Trophoblast cell (in vitro differentiated cells and primary cell): Measurements from ENCODE around the gene KIRREL3.

Experiments used
- DNase-seq, 2 donors: peaks; one replicate each; pipeline ENCODE4 v3.0.0-alpha.2; 2016
- H2AFZ ChIP-seq: 2 replicates; pipeline ENCODE4 v1.6.1; 2013; ENCODE audit warnings: low read length, moderate library complexity, mild to moderate bottlenecking; ENCODE audit not compliant: insufficient read depth, poor library complexity
- H2AK5ac ChIP-seq: 2 replicates; pipeline ENCODE4 v1.6.1; 2013; ENCODE audit warnings: mild to moderate bottlenecking, low read length
- H2BK120ac ChIP-seq: 2 replicates; pipeline ENCODE4 v1.6.1; 2013; ENCODE audit warnings: low read length, mild to moderate bottlenecking, moderate library complexity; ENCODE audit not compliant: insufficient read depth, poor library complexity
- H2BK12ac ChIP-seq: 2 replicates; pipeline ENCODE4 v1.6.1; 2013; ENCODE audit warnings: mild to moderate bottlenecking, low read length, moderate library complexity
- H2BK5ac ChIP-seq: 2 replicates; pipeline ENCODE4 v1.6.1; 2013; ENCODE audit warnings: low read length, low read depth, moderate library complexity, mild to moderate bottlenecking; ENCODE audit not compliant: poor library complexity
- H3K14ac ChIP-seq: 2 replicates; pipeline ENCODE4 v1.6.1; 2013; ENCODE audit warnings: mild to moderate bottlenecking, low read length
- H3K18ac ChIP-seq: 2 replicates; pipeline ENCODE4 v1.6.1; 2013; ENCODE audit warnings: mild to moderate bottlenecking, low read length
- H3K23ac ChIP-seq: 2 replicates; pipeline ENCODE4 v1.6.1; 2013; ENCODE audit warnings: low read length
- H3K27ac ChIP-seq: 2 replicates; pipeline ENCODE4 v1.5.1; 2013; ENCODE audit warnings: low read depth, mild to moderate bottlenecking, inconsistent platforms, low read length, moderate library complexity
- H3K27me3 ChIP-seq: 2 replicates; pipeline ENCODE4 v1.6.1; 2013; ENCODE audit warnings: inconsistent platforms, mild to moderate bottlenecking, low read length, moderate library complexity; ENCODE audit not compliant: insufficient read depth
- H3K36me3 ChIP-seq, 2 experiments: 1 replicate in 1 of 2; 2 replicates in 1 of 2; pipeline ENCODE4 v1.6.1; 2013; ENCODE audit warnings: low read length in 2 of 2, mild to moderate bottlenecking in 2 of 2, moderate library complexity in 1 of 2; ENCODE audit not compliant: insufficient read depth in 2 of 2, control insufficient read depth in 1 of 2
- H3K4ac ChIP-seq: 2 replicates; pipeline ENCODE4 v1.6.1; 2013; ENCODE audit warnings: low read depth, mild to moderate bottlenecking, low read length, moderate library complexity
- H3K4me1 ChIP-seq, 2 experiments: 1 replicate in 1 of 2; 2 replicates in 1 of 2; pipeline ENCODE4 v1.6.1; 2013; ENCODE audit warnings: low read length in 2 of 2, mild to moderate bottlenecking in 2 of 2, moderate library complexity in 1 of 2; ENCODE audit not compliant: insufficient read depth in 2 of 2, control insufficient read depth in 1 of 2
- H3K4me2 ChIP-seq: 2 replicates; pipeline ENCODE4 v1.6.1; 2013; ENCODE audit warnings: inconsistent platforms, mild to moderate bottlenecking, low read length, moderate library complexity
- H3K4me3 ChIP-seq: 2 replicates; pipeline ENCODE4 v1.5.1; 2013; ENCODE audit warnings: mild to moderate bottlenecking, low read depth, low read length, inconsistent platforms
- H3K79me1 ChIP-seq: one replicate; pipeline ENCODE4 v1.6.1; 2013; ENCODE audit warnings: low read length
- H3K79me2 ChIP-seq: 2 replicates; pipeline ENCODE4 v1.6.1; 2013; ENCODE audit warnings: low read length, mild to moderate bottlenecking; ENCODE audit not compliant: control insufficient read depth, insufficient read depth, poor library complexity
- H3K9ac ChIP-seq: 2 replicates; pipeline ENCODE4 v1.6.1; 2013; ENCODE audit warnings: mild to moderate bottlenecking, low read length
- H3K9me3 ChIP-seq: 2 replicates; pipeline ENCODE4 v1.6.1; 2013; ENCODE audit warnings: low read depth, mild to moderate bottlenecking, control low read depth, inconsistent platforms, low read length; ENCODE audit not compliant: insufficient read depth
- H4K12ac ChIP-seq: 2 replicates; pipeline ENCODE4 v1.6.1; 2013; ENCODE audit warnings: low read depth, mild to moderate bottlenecking, low read length, moderate library complexity
- H4K8ac ChIP-seq: 2 replicates; pipeline ENCODE4 v1.6.1; 2013; ENCODE audit warnings: low read depth, mild to moderate bottlenecking, low read length, moderate library complexity
- H4K91ac ChIP-seq: one replicate; pipeline ENCODE4 v1.6.1; 2013; ENCODE audit warnings: low read depth, mild to moderate bottlenecking, low read length, moderate library complexity
- WGBS: extraction: QIAGEN DNeasy Blood & Tissue Kit; methylation state at CpG from one replicate; pipeline ENCODE4 v1.1.7; 2013; ENCODE audit warnings: missing lambda C conversion rate; ENCODE audit not compliant: insufficient read length, insufficient coverage; ENCODE audit errors: extremely low coverage; 5-methylcytosine and 5-hydroxymethylcytosine counted together

KIRREL3 gene

GRCh38 chr11:126494831-126495230, 505.7 kb downstream of the KIRREL3 start:
- Histone ChIP-seq H2AFZ (no peak overlapping the region), H3K4me1 (no peaks in the 10 kb centered on the region), H3K9me3 (no peaks in the 10 kb centered on the region), H3K36me3 (no peaks in the 10 kb centered on the region), H3K9ac (no peak overlapping the region), H4K91ac (no peak overlapping the region), H3K27ac (no peak overlapping the region), H2BK5ac (no peak overlapping the region), H2BK12ac (no peak overlapping the region), H3K23ac (no peak overlapping the region), H3K79me2 (no peaks in the 10 kb centered on the region), H3K4me2 (no peak overlapping the region), H3K4ac (no peak overlapping the region), H2BK120ac (no peak overlapping the region), H3K4me3 (no peak overlapping the region), H3K79me1 (no peaks in the 10 kb centered on the region), H4K8ac (no peak overlapping the region), H2AK5ac (no peak overlapping the region), H3K27me3 (no peaks in the 10 kb centered on the region), H4K12ac (no peak overlapping the region), H3K18ac (no peak overlapping the region), H3K14ac (no peak overlapping the region)
- WGBS = no CpG with 5 or more reads among the region's 10 CpGs
- DNase-seq = no peak

DNA sequence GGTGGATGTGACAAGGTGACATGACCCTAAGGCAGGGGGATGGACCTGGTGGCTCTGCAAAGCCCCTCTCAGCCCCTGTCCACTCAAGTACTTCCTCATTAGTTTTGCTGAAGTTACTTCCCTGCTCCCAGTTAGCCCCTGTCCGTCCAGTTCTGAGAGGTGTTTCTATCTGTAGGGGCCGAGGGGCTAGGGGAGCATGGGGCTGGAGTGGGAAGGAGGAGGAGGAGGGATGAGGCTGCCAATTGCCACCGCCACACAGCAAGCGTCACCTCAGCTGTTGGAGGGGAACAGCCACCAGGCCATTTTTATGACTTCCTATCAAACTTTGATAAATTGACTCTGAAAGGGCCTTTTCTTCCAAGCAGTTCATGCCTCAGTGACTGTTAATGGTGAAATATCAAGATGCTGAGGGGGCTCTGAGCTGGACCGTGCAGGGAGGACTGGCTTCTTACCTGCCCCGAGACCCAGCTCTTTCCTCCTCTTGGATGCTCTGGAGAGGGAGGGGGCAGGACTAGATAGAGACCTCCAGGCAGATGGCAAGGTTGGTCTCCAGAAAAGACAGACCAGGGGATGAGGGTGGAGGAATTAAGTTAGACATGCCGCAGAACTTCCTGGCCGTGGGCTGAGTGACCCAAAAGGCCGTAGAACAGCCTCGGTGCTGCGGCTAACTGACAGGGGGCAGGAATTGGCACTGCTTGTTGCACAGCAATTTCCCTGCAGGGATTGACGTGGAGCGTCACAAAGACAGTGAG, 508.1 kb downstream of the KIRREL3 start:
- WGBS = no CpG with 5 or more reads among the region's 13 CpGs
- H2BK12ac ChIP-seq = no peak overlapping the region
- H3K36me3 ChIP-seq = no peaks in the 10 kb centered on the region

DNA sequence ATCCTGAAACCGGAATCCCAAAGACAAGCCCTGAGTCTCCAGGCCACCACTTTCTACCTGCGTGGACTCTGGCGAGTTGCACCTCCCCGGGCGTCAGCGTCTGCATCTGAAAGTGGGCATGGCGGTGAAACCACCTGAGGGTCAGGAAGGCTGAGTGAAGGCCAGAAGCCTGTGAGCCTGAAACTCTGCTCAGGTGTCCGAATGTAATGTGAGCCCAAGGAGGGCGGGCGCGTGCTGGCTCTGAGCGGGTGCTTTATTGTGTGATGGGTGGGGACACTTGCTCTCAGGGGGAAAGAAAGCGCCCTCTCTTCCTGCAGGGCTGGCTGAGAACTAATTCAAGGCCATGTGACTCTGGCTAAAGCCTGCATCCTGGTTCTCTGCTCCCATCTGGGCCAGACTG, 509.5 kb downstream of the KIRREL3 start:
- Histone ChIP-seq H3K4ac (no peak overlapping the region), H3K27ac (no peak overlapping the region), H2AK5ac (no peak overlapping the region), H3K14ac (no peak overlapping the region), H3K79me2 (no peaks in the 10 kb centered on the region), H3K27me3 (no peaks in the 10 kb centered on the region), H2AFZ (no peak overlapping the region), H3K36me3 (no peaks in the 10 kb centered on the region), H4K91ac (no peak overlapping the region), H3K18ac (no peak overlapping the region), H2BK120ac (no peak overlapping the region), H2BK5ac (no peak overlapping the region), H2BK12ac (no peak overlapping the region), H4K8ac (no peak overlapping the region), H3K4me1 (no peaks in the 10 kb centered on the region), H3K23ac (no peak overlapping the region), H3K4me3 (no peak overlapping the region), H3K4me2 (no peak overlapping the region), H3K9ac (no peak overlapping the region), H3K9me3 (no peaks in the 10 kb centered on the region), H3K79me1 (no peaks in the 10 kb centered on the region), H4K12ac (no peak overlapping the region)
- WGBS = no CpG with 5 or more reads among the region's 13 CpGs
- DNase-seq = no peak

More for the DNA sequence above, 508.1 kb downstream of the KIRREL3 start:
- Histone ChIP-seq H4K8ac (no peak overlapping the region), H3K27ac (no peak overlapping the region), H3K4ac (no peak overlapping the region), H3K27me3 (no peaks in the 10 kb centered on the region), H3K9me3 (no peaks in the 10 kb centered on the region), H3K18ac (no peak overlapping the region), H3K14ac (no peak overlapping the region), H2AFZ (no peak overlapping the region), H4K91ac (no peak overlapping the region), H3K79me2 (no peaks in the 10 kb centered on the region), H4K12ac (no peak overlapping the region), H2BK120ac (no peak overlapping the region), H3K23ac (no peak overlapping the region), H3K79me1 (no peaks in the 10 kb centered on the region), H3K4me3 (no peak overlapping the region), H3K4me2 (no peak overlapping the region), H2AK5ac (no peak overlapping the region), H2BK5ac (no peak overlapping the region), H3K9ac (no peak overlapping the region), H3K4me1 (no peaks in the 10 kb centered on the region)
- DNase-seq = no peak

GRCh38 chr11:126489836-126490660, 510.5 kb downstream of the KIRREL3 start:
- H3K36me3 ChIP-seq = no peaks in the 10 kb centered on the region
- no peak overlapping the region for H3K27ac ChIP-seq
- H3K4me2 ChIP-seq = no peak overlapping the region
- H3K4me3 ChIP-seq = no peak overlapping the region
- H3K9ac ChIP-seq = no peak overlapping the region
- no peaks in the 10 kb centered on the region for H3K27me3 ChIP-seq
- H2BK120ac ChIP-seq = no peak overlapping the region
- H3K9me3 ChIP-seq = no peaks in the 10 kb centered on the region
- H3K14ac ChIP-seq = no peak overlapping the region
- H2BK12ac ChIP-seq = no peak overlapping the region
- no peak overlapping the region for H2BK5ac ChIP-seq
- H3K79me1 ChIP-seq = no peaks in the 10 kb centered on the region
- H3K4me1 ChIP-seq = no peaks in the 10 kb centered on the region
- no peak overlapping the region for H3K4ac ChIP-seq
- no CpG with 5 or more reads among the region's 21 CpGs for WGBS
- no peak for DNase-seq
- H2AK5ac ChIP-seq = no peak overlapping the region
- no peak overlapping the region for H3K18ac ChIP-seq
- no peak overlapping the region for H4K8ac ChIP-seq
- H2AFZ ChIP-seq = no peak overlapping the region
- no peak overlapping the region for H3K23ac ChIP-seq
- no peak overlapping the region for H4K12ac ChIP-seq
- H4K91ac ChIP-seq = no peak overlapping the region
- no peaks in the 10 kb centered on the region for H3K79me2 ChIP-seq
